GM06990 (cell line): ENCODE measurements around the gene PNPLA5.

Experiments used
- DNase-seq: peaks from one replicate; pipeline ENCODE4 v3.0.0-alpha.2; 2011; ENCODE audit not compliant: insufficient read length; ENCODE audit errors: extremely low read depth
- H3K27me3 ChIP-seq: replicated peaks from 2 replicates; pipeline ENCODE4 v1.6.0; 2011; ENCODE audit warnings: low read length; ENCODE audit not compliant: control insufficient read depth, insufficient read depth
- H3K36me3 ChIP-seq: 2 replicates; pipeline ENCODE4 v1.5.1; 2011; ENCODE audit warnings: low read length; ENCODE audit not compliant: control insufficient read depth, insufficient read depth
- H3K4me3 ChIP-seq: replicated peaks from 2 replicates; pipeline ENCODE4 v1.5.1; 2011; ENCODE audit warnings: low read depth, mild to moderate bottlenecking, control low read depth, low read length
- CTCF ChIP-seq: IDR thresholded peaks from 2 replicates; pipeline ENCODE4 v1.5.1; 2011; ENCODE audit warnings: low read length, control low read depth, mild to moderate bottlenecking, inconsistent platforms; ENCODE audit not compliant: insufficient read depth, poor library complexity, severe bottlenecking

PNPLA5 gene

DNA sequence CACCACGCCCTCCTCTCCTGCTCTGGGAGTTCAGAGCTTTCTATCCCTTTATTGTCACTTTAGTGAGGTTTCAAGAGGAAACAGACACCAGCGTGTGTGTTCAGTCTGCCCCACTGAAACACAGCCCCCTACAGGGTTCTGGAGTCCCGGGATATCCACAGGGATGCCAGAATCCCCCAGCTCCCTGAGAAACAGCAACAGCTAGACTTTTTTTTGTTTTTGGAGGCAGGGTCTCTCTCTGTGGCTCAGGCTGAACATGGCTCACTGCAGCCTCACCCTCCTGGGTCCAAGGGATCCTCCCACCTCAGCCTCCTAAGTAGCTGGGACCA lies 39.9 kb downstream of the PNPLA5 start:
- no peaks in the 10 kb centered on the region; the same call in 1 of the 2 replicates for H3K27me3 ChIP-seq
- DNase-seq, result no peak
- no peak for TF ChIP-seq CTCF
- no peak overlapping the region for H3K4me3 ChIP-seq
- no peaks in the 10 kb centered on the region for H3K36me3 ChIP-seq

- no peak overlapping the region for H3K4me3 ChIP-seq
- no peak for DNase-seq
- no peaks in the 10 kb centered on the region for H3K36me3 ChIP-seq
- TF ChIP-seq CTCF, result no peak
- no peaks in the 10 kb centered on the region; the same call in 1 of the 2 replicates for H3K27me3 ChIP-seq
Observed at GRCh38 chr22:43851058-43851978, 40.5 kb downstream of the PNPLA5 start.

DNA sequence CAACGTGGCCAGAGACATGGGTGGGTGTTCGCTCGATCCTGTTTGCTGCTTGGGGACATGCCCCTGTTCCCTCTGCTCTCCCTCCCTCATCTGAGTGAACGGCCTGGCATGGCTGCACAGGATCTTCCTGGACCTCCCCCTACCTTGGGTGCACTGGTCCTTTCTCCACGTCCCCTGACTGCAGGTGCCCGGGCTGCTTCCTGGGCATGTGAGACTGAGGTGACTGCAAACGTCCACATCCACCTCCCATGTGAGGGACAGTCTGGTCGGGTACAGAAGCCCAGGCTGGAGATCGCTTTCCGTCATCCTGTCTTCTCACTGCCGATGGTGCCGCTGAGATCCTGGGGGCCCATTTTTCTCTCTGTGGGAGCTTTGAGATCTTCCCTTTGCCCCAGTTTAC lies 41.3 kb downstream of the PNPLA5 start:
- H3K36me3 ChIP-seq, result no peaks in the 10 kb centered on the region
- H3K4me3 ChIP-seq, result no peak overlapping the region
- TF ChIP-seq CTCF, result no peak
- no peak for DNase-seq
- no peaks in the 10 kb centered on the region; the same call in 1 of the 2 replicates for H3K27me3 ChIP-seq

- no peak for DNase-seq
- no peak for TF ChIP-seq CTCF
- Histone ChIP-seq H3K4me3 (no peak overlapping the region), H3K27me3 (no peaks in the 10 kb centered on the region; the same call in 1 of the 2 replicates), H3K36me3 (no peaks in the 10 kb centered on the region)
Observed at GRCh38 chr22:43849731-43850130, 42.1 kb downstream of the PNPLA5 start.

- DNase-seq, result no peak
- Histone ChIP-seq H3K36me3 (no peaks in the 10 kb centered on the region), H3K27me3 (no peaks in the 10 kb centered on the region; the same call in 1 of the 2 replicates), H3K4me3 (no peak overlapping the region)
- peak; percentile 35 for TF ChIP-seq CTCF
Observed at GRCh38 chr22:43848366-43849171, 43.2 kb downstream of the PNPLA5 start.
